HL-60 (cell line): ENCODE data around the gene BABAM2.

Experiments used
- GABPA ChIP-seq: IDR thresholded peaks from 2 replicates; pipeline ENCODE4 v1.6.1; 2012; ENCODE audit warnings: low read depth
- POLR2AphosphoS5 ChIP-seq: IDR thresholded peaks from 2 replicates; pipeline ENCODE4 v1.6.1; 2012; ENCODE audit warnings: low read depth
- SPI1 ChIP-seq: IDR thresholded peaks from 2 replicates; pipeline ENCODE4 v1.6.1; 2012; ENCODE audit warnings: low read depth, mild to moderate bottlenecking, borderline replicate concordance
- TF ChIP-seq, protein P1 (sequence below): IDR thresholded peaks from one replicate; pipeline ENCODE4 v1.5.1; 2011; ENCODE audit warnings: low read length, control low read depth, inconsistent platforms; ENCODE audit not compliant: insufficient read depth

DNA sequence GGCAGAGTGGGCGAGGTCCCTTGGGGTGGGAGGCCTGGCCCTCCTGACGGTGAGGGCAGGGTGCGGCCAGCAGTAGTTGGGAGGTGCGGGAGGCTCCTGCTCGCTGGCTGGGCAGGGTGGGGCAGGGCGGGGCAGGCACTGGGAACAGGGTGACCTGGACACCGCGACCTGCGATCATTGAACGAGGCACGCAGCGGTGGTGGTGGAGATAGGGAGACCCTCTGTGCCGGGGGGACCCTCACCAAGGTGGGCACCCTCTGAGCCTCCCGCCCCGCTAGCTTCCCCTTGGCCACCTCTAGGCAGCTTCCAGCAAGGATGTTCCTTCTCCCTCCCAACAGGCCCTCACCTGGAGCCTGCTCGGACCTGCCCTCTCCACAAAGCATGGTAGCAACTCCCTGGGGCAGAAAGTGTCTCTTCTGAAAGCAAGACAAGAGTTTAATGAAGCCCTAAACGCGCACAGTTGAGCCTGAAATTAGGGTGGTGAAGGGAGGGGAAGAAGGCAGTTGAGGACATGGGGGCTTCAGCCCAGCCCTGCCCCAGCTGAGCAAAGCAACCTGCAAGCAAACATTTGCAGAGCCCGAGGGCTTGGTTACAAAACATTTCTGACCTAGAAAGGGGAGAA lies 486.8 kb downstream of the BABAM2 start:
- TF ChIP-seq, protein P1, sequence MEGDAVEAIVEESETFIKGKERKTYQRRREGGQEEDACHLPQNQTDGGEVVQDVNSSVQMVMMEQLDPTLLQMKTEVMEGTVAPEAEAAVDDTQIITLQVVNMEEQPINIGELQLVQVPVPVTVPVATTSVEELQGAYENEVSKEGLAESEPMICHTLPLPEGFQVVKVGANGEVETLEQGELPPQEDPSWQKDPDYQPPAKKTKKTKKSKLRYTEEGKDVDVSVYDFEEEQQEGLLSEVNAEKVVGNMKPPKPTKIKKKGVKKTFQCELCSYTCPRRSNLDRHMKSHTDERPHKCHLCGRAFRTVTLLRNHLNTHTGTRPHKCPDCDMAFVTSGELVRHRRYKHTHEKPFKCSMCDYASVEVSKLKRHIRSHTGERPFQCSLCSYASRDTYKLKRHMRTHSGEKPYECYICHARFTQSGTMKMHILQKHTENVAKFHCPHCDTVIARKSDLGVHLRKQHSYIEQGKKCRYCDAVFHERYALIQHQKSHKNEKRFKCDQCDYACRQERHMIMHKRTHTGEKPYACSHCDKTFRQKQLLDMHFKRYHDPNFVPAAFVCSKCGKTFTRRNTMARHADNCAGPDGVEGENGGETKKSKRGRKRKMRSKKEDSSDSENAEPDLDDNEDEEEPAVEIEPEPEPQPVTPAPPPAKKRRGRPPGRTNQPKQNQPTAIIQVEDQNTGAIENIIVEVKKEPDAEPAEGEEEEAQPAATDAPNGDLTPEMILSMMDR, result no peak
- no peak for TF ChIP-seq POLR2AphosphoS5
- TF ChIP-seq GABPA, result no peak
- no peak for TF ChIP-seq SPI1
